Fibroblast of skin of left biceps (primary cell): ENCODE measurements around the gene SUSD1.

Experiments
- DNase-seq, 2 experiments: peaks; one replicate each; pipeline ENCODE4 v3.0.0-alpha.2; 2013; ENCODE audit warnings: low read depth in 2 of 2

SUSD1 gene

GRCh38 chr9:112042769-112043168 lies 132.3 kb downstream of the SUSD1 start:
- DNase-seq, result no peak

- no peak for DNase-seq
These were observed 132.9 kb downstream of the SUSD1 start for GRCh38 chr9:112042244-112042638.

- DNase-seq, result peak; percentile 100
These were observed 133.4 kb downstream of the SUSD1 start for GRCh38 chr9:112041536-112042243.

GRCh38 chr9:112041199-112041535 lies 133.9 kb downstream of the SUSD1 start:
- no peak for DNase-seq

GRCh38 chr9:112038017-112038408 lies 137.1 kb downstream of the SUSD1 start:
- DNase-seq, result no peak

GRCh38 chr9:112037281-112038016 lies 137.6 kb downstream of the SUSD1 start:
- DNase-seq, result peak; percentile 98 to 99

- no peak for DNase-seq
These were observed 139.8 kb downstream of the SUSD1 start for GRCh38 chr9:112035166-112035826.

GRCh38 chr9:112034216-112034611 lies 140.9 kb downstream of the SUSD1 start:
- no peak for DNase-seq

DNA sequence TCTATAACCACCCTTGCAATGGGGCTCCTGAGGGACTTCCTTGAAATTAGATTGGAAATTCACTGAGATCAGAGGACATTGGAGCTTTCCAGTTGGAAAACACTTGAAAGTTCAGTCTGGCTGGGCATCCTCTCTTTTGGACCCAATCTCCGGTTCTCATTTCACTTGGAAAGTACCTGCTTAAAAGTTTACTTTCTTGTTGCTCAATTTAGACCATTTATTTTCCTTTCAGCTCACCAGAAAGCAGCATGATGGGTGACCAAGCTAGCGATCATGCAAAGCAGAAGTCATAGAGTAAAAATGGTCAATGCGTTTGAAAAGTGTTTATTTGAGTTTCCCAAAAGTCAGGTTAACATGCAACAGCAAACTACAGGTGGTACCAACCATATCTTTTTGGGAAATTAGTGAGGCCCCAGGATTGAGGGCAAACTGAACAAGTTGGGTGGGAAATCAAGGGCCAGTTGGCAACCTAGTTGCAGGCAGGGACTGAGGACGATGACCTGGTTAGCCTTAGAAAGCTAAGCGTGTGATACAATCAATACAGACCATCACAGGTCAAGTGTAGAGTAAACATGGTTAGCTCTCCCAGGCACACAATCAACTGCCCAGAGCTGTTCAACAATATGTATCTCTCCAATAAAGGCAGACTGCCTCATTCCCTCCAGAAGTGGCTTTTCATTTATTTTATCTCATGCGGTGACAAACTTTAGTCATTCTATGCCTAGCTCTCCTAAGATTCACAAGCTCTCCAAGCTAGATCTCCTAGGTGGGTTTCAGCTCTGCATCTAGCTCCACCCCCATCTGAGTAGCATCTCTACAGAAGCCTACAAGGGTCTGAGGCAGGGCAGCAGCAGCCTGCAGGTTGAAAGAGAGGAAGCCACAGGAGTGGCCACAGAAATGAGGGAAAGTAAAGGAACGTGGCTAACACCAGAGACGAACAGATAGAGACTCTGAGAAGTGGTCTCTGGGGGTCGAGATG lies 141.6 kb downstream of the SUSD1 start:
- DNase-seq, result no peak

DNA sequence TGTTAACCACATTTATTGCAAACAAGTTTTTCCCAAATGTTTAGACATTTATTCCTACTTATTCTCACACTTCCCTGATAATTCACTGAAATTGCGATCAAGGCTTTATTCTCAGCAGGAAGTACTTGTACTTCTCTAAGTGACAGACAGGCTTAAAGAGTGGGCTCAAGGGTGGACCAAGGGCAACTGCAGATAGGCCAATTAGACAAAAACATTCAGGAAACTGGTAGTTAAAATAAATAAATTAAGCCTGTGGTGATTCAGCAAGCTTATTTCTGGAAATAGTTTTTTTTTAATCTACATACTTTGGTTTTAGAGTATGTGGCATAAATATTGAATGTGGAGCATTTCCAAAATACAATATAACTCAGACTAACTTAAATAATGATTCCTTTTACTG lies 142.4 kb downstream of the SUSD1 start:
- DNase-seq, result peak in 1 of 2 experiments; percentile 54

DNA sequence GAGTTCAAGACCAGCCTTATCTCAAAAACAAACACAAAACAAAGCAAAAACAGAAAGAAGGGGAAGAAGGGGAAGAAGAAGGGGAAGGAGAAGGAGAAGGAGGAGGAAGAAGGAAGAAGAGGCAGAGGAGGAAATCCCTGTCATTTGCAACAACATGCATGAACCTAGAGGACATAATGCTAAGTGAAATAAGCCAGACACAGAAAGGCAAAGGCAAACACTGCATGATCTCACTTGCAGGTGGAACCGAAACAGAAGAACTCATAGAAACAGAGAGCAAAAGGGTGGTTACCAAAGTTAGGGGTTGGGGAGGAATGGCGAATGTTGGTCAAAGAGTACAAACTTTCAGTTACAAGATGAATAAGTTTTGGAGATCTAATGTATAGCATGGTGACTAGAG lies 143.1 kb downstream of the SUSD1 start:
- no peak for DNase-seq

DNA sequence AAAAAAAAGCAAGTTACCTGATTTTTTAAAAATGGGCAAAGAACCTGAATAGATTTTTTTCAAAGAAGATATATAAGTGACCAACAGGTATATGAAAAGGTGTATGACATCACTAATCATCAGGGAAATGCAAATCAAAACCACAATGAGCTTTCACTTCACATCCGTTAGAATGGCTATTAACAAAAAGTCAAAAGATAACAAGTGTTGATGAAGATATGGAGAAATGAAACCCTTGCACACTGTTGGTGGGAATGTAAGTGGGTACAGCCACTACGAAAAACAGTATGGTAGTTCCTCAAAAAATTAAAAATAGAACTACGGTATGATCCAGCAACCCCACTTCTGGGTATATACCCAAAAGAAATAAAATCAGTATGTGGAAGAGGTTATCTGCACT lies 143.7 kb downstream of the SUSD1 start:
- DNase-seq, result no peak

GRCh38 chr9:112029921-112030444 lies 145.1 kb downstream of the SUSD1 start:
- no peak for DNase-seq

DNA sequence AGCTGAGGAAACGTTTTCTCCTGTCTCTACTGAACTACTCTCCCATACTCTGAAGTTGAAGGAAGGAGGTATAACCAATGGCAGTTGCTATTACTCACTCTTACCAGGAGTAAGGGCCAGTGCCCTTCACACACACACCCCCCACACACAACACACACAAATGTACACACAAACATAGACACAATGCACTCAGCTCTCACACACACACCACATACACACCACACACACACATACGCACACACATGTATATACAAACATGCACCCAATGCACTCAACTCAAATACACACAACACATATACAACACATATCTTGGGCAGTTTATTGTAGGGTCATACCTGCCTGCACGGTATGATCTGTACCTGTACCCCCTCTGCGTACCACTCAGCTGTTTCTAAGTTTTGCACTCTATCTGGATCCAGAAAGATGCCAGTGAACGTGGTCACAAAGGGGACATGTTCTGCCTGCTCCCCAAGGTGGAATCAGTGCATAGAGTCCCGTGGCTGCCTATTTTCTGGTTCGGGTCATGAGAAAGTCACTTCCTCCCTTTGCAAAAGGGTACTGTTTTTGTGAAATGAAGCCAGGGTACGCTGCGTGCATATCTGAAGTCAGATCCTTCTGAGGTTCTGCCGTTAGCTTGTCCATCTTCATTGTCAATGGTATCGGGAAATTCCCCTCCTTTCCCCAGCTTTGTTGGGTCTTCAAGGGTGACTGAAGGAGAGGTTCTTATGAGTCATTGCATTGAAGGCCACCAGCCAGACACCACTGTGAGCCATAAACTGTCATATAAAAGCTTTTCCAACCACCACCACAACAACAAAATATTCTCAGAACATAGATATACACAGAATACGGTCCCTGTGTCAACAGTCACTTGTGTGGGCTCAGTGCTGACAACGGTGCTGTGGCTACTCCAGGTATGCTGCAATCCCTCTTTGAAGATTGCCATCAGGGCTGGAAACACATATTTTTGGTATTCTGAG lies 146.6 kb downstream of the SUSD1 start:
- DNase-seq, result no peak

GRCh38 chr9:112025850-112026249 lies 149.2 kb downstream of the SUSD1 start:
- DNase-seq, result no peak

- DNase-seq, result no peak
These were observed 153.4 kb downstream of the SUSD1 start for GRCh38 chr9:112021742-112022141.

GRCh38 chr9:112020680-112021596 lies 154.2 kb downstream of the SUSD1 start:
- DNase-seq, result no peak

- no peak for DNase-seq
These were observed 157.2 kb downstream of the SUSD1 start for GRCh38 chr9:112017878-112018277.

DNA sequence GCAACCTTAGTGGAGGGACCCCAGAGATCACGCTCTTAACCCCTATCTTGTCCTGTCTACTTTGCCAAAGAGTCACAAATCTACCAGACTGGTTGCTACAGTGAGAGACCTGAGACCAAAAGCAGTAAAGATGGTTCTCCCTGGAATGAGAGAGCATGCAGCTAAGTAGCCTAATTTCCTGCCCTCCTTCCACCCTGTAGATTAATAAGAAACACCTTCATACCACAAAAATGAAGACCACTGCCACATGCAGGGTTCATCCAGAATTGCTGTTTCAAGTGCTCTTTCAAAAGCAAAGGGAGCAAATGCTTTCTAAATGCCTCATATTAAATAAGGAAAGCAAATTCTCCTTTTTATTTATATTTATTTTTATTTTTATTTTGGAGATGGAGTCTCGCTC lies 159.4 kb downstream of the SUSD1 start:
- DNase-seq, result no peak
